Measurements from ENCODE around the gene RBM33.

The RBM33 gene

DNA sequence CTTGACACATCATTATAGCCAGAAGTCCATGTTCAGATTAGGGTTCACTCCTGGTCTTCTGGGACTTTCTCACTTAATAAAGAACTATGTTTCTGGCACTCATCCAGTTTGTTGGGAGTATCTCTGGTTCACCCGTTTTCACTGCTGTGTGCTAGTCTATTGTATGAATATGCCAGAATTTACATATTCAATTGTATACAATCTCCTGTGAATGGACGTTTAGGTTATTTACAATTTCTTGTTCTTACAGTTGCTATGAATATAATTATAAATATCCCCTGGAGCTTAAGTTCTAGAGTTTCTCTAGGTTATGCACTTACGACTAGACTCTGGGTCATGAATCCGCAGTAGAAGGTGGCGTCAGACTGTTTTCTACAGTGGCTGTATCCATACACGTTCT is 20.0 kb upstream of the RBM33 start:
- DNase-seq, result no peak

DNA sequence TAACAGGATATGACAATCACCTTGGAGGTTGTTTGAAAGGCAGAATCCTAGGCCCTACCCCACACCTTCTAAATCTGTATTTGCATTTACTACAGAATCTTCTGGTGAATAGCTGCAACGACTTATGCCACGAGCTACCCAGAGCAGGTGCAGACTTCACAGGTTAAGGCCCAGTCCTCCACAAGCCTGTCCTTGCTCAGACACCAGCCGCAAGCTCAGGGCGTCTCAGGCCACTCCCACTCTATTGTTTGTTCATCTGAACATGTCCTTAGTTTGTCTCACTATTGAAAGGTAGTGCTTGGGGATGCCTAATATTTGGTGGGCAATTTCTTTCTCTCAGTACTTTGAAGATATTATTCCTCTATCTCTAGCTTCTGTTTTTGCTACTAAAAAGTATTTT is 18.9 kb upstream of the RBM33 start:
- no peak for DNase-seq

DNA sequence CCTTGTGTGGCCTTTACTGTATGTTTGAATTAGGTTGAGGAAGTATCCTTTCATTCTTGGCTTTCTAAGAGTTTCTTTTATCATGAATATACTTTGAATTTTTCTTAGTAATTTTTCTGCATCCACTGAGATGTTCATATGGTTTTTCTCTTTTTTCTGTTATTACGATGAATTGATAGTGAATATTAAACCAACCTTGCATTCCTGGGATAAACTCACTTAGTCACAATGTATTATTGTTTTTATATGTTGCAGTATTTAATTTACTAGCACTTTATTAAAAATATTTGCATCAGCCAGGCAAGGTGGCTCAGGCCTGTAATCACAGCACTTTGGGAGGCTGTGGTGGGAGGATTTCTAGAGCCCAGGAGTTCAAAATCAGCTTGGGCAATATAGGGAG is 15.3 kb upstream of the RBM33 start:
- no peak for DNase-seq

DNA sequence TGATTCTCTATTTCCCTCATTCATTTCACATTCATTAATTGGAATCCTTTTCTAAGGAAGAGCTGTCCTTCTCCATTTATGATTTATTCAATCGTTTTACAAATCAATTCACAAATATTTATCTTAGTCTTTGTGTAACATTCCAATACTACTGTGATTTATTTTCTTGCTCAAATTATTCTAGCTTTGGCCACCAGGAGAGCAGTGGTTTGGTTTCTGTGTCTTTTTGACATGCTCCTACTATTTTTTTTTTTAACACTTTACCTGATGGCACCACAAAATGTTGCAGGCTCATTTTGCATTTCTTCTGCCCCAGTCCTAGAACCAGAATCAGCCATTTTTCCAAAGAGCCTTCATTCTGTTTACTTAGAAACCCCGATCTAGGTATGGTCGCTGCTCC is 13.3 kb upstream of the RBM33 start:
- no peak for DNase-seq

DNA sequence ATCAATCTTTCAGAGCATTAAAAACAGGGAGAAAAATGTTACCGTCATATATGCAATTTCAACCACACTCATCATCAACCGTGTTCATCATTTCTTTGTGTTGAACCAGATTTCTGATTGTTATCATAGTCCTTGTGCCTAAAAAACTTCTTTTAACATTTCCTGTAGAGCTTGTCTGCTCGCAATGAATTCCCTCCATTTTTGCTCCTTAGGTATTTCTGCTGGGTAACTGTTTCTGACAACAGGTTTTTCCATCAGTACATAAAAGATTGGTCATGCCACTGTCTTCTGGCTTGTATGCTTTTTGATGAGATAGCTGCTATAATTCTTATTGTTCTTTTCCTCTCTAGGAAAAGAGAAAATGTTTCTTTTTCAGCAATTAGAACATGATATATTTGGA is 8.6 kb upstream of the RBM33 start:
- DNase-seq, result no peak

DNA sequence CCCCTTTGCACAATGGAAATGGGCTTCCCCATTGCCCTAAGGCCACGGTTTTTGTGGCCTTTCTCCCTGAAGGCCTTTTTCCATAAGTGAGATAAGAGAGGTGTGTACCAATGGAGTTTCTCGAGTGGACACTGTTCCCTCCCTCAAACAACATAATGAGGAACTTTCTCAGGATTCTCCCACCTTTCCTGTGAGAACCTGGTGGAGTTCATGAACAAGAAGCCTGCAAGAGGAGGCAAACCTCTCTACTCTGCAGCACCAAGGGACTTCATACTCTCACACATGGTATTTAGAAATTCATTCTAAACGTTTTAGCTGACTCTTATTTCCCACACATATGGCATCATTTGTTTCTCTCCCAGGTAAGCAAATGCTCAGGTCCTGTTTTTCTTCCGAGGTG is 7.3 kb upstream of the RBM33 start:
- DNase-seq, result no peak

DNA sequence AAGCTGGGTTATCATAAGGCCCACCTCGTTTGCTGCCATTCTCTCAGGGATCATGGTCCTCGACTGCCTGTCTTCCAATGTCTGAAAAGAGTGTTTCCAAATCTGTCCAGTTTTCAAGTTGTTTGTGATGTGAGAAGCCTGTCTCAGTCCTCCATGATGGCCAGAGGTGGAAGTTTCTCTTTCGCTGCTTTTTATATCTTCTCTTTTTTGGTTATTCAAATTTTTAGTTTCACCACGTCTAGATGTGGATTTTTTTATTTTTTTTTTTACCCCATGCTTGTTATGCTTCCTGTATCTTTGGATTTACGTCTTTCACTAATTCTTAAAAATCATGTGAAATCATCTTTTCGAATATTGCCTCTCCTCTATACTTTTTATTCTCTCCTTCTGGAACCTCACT is 6.1 kb upstream of the RBM33 start:
- no peak for DNase-seq

DNA sequence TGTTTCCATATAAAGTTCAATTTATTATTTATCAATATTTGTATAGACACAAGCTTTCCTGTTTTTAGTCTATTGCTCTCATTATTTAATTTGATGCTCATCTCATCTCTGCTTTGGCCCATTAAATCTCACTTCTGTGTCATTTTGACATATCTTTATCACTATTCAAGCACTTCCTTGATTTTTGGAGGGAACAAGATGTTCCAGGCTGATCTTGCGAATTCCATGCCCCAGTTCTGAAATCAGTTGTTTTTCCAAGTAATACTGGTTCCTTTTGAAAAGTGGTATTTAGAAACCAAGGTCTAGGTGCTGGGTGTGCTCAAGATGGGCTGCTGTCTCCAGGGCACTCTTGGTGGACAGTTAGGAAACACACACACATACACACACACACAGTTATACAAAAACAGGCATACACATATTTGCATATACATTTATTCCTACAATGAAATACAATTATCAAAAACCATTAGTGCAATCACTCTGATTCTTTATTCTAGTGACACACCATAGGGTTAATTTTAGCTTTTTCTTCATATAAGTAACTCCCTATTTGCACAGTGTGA is 4.4 kb upstream of the RBM33 start:
- DNase-seq, result no peak

DNA sequence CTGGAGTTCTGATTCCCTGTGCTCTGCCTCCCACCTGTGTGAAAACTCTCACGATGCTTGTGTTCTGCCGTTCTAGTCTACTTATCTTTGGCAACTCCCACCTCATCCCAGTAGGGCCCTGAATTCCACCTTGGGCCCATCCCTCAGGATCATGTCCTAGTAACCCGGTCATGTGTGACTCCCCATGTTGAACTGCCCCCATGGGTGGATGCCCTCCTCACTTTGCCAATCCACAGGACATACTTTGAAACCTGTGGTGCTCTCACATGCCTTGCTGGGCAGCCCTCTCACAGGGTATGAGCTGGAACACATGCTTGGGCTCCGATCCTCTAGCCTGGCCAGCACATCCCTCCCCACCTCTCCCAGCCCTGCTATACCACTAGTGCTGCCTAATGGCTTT is 3.8 kb upstream of the RBM33 start:
- no peak for DNase-seq

DNA sequence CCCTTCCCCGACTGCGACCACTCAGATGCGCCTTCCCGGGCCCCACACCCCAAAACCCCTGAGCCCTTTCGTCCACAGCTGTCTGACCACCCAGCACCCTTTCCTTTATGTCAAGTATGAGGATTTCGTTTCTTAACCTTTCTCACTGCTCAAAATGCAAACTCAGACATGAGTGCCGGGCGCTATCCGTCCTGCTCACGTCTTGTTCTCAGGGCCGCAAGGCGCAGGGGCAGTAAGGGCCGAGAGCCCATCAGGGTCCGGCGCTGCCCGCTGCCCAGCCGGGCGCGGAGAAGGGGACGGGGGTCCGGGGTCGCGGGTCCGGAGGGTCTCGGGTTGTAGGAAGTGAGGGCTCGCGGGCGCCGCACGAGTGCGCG is 670 bp upstream of the RBM33 start:
- DNase-seq, result no peak

DNA sequence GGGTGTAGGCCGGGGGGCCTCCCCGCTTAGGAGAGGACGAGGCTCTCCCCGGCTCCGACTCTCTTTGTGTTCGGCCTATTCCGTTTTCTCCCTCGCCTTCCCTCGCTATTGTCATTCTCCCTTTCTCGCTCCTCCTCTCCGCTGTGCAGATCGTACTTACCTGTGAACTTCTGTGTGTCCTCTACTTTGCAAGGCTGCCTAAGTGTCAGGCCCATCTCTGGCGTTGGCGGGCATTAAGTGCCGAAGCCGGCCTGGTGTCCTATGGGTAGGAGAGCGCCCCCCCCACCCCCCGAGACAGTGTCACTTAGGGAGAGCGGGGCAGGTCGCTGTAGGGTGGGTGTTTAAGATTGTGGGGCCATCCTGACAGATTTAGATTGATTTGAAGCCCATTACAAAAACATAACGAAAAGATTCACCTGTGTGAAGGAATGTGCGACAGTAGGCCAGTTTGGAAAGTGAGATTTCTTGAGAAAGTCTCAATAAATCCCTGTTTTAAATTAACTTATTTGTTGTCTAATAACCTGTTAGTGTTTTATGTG is 579 bp downstream of the RBM33 start:
- DNase-seq, result peak; percentile 32

DNA sequence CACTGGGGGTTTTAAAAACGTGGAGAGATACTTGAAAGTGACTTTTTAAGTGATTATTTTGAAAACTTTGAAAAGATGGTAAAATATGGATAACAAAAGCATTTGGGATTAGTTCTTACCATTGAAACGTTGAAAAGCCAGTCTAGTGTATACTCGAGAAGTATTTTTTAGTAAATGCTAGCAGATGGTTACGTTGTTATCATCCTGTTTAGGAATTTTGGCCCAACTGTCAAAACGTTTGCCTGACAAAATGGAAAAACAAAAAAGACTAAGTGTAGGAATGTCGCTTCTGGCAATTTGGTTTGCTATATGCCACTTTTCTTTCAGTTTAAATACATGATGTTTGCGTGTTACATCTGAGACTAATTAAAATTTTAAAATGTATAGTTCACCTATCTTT is 1.2 kb downstream of the RBM33 start:
- DNase-seq, result no peak

DNA sequence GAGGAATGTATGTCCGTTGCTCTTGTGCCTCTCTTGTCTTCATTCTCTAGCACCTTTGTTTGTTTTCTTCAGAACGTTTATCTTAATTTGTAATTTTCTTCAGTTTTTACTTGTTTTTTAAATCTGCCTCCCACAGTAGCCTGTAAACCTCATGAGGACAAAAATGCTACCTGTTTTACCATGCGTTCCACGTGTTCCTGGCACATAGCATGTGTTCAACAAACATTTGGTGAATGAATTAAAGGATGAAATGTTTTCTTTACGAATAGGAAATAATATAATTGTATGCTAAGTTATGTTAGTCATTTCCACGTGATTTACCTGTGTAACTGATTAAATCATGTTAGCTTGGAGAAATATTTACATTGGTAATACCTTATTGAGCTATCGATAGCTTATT is 2.2 kb downstream of the RBM33 start:
- DNase-seq, result no peak

DNA sequence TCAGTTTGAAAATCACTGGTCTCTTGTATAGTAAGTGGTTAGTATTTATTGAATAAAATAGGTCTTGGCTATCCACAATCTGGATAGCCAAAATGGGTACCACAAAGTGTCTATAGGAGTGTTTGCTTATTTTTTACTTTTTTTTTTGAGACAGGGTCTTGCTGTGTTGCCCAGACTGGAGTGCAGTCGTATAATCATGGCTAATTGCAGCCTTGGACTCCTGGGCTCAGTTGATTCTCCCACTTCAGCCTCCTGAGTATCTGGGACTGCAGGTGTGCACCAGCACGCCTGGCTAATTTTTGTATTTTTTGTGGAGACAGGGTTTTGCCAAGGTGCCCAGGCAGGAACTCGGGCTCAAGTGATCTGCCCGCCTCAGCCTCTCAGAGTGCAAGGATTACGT is 2.8 kb downstream of the RBM33 start:
- no peak for DNase-seq

DNA sequence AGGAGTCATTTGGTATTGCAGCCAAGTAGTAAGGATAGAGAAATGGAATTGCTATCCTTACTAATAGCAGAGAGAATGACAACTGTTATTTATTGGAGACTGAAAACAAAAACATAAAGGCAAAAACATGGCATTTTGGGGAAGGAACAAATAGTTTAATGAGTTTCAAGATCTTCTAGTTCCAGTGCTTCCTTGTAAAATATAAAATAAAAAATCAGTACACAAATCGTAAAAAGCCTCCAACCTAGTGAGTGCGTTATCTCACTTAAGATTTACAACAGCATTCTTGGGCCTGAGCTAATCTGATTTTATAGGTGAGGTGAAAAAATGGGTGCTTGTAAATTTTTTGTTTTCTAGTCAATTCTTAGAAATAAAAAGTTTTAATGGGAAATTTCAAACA is 3.3 kb downstream of the RBM33 start:
- no peak for DNase-seq

DNA sequence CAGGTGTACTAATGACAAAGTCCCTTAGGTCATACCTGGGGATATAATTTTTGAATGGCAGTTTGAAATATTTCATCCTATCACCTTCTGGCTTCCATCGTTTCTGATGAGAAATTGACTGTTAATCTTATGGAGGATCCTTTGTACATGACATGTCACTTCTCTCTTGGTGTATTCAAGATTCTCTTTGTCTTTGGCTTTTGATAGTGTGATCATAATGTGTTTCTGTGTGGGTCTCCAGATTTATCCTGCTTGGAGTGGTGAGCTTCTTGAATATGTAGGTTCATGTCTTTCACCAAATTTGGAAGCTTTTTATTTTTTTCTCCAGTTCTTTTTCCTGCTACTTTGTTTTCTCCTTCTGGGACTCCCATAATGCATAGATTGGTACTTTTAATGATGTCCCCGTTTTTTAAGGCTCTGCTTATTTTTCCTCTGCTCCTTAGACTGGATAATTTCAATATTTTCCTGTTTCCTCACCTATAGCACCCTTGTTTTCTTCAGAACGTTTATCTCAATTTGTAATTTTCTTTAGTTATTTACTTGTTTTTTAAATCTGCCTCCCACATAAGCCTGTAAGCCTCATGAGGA is 4.4 kb downstream of the RBM33 start:
- no peak for DNase-seq

DNA sequence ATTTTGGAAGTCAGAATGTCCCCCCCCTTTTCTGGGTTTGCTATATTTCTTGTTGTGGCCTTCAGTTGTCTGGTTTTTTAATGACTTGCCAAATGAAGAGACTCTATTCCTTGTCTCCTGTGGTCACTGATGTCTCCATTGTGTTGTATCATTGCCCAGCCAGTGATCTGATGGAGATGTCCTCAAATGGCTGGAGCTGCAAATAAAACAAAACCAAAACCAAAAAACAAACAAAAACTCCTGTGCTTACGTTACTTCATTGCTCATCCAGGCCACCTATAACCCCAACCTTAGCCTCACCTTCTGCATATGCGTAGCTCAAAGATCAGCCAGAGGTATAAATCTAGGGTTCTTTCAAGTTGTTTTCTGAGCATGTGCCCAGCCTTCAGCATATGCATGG is 5.1 kb downstream of the RBM33 start:
- DNase-seq, result no peak

DNA sequence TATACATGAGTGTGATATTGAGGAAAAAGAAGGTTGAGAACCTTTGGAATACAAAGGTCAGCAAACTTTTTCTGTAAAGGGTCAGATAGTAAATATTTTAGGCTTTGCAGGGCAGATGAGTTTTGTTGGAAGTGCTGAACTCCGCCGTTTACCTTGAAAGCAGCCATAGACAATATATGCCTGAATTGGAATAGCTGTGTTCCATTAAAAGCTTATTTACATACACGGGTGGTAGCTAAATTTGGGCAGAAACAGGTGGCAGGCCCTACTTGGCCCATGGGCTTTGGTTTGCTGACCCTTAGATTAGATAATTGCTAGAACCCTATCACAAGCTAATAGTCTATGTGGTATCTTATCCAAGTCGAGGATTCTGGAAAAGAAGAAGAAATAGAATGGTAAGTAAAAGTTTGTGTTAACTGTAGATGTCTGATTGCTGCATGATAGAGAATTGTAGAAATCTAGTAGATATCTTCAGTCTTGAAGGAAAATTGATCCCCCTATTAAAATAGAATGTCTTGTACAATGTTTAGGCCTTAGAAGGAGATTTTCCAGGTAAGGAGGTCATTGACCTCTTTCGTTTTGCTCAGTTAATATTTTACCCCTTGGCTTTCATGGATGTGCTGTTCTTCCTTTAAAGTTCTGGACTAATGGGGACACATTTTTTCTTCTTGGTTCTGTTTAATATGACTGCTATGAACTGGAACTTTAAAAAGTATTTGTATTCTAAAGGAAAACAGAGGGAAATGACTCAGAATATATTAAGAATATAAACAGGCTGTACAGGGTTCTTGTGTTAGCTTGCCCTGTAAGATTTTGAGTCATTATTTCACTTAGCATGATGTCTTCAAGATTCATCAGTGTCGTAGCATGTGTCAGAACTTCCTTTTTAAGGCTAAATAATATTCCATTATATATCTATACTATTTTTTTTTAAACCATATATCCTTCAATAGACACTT is 8.0 kb downstream of the RBM33 start:
- no peak for DNase-seq

DNA sequence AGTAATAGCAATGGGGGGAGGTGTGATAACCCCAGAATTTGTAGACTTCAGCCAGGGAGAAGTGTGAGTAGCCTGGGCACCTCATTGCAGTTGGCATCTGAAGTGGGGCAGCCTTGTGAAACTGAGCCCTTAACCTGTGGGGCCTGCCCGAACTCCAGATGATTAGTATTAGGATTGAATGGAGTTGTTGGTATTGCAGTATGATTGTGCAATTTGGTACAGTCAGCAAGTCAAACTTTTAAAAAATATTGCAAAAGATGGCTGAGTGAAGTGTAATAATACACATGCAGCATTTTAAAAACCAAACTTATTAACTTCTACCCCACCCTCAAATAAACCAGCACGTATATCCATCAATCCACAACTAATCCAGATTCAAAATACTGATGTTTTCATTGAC is 9.3 kb downstream of the RBM33 start:
- no peak for DNase-seq

DNA sequence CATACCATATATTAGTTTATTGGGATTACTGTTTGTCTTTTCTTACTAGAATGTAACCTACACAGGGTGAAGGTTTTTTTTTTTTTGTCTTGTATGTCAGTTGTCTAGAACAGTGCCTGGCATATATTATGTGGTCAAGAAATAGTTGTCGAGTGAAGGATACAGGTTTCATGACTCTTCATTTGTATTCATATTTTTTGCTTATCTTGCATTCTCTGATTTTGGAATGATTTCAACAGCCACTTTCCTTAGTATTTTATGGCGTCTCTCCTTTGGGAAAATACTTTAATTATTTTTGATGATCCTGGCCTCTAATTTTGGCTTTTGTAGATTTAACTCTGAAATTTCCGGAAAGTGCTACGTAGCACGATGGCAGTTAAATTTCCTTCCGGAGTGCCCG is 12.4 kb downstream of the RBM33 start:
- no peak for DNase-seq

DNA sequence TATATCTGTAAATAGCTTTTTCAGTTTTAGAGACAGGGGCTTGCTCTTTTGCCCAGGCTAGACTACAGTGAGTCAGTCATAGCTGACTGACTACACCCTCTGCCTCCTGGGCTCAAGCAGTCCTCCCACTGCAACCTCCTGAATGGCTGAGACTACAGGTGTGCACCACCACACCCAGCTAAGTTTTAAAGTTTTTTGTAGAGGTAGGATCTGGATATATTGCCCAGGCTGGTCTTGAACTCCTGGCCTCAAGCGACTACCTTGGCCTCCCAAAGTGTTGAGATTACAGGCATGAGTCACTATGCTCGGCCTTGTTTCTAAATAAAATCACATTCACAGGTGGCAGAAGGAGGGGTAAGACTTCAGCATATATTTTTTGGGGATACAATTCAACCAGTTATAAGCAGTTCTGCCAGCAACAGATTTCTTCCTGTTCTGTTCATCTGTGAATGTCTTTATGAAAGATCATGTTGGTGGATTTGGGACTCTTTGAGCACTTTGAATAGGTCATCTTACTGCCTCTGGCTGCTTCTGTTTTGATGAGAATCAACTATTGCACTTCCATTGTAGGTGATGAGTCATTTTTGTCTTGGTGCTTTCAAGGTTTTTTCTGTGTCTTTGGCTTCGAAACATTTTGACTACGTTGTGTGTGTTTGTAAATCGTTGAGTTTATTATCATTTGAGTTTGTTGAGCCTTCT is 15.7 kb downstream of the RBM33 start:
- peak; percentile 23 for DNase-seq

DNA sequence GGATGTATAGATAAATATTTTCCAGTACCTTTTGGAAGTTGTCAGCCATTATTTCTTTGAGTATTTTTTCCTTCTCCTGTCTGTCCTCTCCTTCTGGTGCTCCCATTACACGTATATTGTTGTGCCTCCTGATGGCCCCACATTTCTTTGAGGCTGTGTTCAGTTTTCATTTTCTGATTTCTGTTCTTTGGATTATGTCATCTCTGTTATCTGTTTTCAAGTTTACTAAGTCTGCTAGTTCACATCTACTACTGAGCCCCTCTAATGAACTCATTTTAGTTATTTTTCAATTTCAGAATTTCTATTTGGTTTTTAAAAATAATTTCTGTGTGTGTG is 16.3 kb downstream of the RBM33 start:
- DNase-seq, result no peak

DNA sequence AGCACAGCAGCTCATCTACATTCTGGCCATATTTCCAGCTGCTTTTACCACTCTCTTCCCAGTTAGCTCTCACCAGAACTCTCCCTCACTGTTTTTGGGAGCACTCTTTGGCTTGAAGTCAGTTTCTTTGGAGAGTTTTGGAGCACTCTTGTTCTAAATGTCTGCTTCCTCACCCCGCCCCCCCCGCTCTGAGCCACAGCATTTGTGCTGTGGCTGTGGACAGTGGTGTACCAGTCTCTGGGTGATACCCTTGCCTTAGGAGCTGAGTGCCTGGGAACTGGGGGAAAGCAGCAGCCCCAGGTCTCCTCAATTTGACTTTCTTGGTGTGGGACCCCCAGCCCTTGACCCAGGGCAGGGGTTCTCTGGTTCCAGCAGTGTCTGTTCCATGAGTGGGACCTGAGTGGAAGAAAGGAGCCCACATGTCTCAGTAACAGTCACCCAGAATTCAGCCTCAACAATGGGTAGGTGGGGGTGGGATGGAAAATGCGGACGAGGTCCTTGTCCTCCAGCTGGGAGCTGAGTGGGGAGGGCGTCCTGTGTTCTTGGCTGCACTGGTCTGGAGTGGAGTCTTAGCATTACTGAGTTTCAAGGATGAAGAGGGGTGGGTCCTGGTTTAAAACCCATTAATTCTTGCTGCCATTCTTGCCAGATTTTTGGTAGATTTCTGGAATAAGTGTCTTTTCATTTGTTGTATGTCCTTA is 18.0 kb downstream of the RBM33 start:
- DNase-seq, result no peak
